Endothelial cell of umbilical vein (primary cell): ENCODE measurements around the gene COL6A3. TPM values are rescaled to one million over a fixed set of nuclear protein-coding genes. Genes with fewer than 3 reads are reported as not detected.

Experiments
- BruUV-seq: library from RNA; stranded (reverse); fragments of 400-500 nt; replicated peaks from 2 replicates; lab custom pipeline; 2021; lab: Mats Ljungman, UMichigan
- CTCF ChIA-PET: fragments of 300-600, 350-600 bp; sonication (Branson Sonifier 250); formaldehyde crosslinking; loops from one replicate; lab custom pipeline; 2021; ENCODE audit warnings: antibody characterized with exemption, inconsistent platforms; lab: Charles Lee
- POLR2A ChIA-PET: fragments of 300-600, 350-600 bp; sonication (Branson Sonifier 250); formaldehyde crosslinking; loops from one replicate; lab custom pipeline; 2021; ENCODE audit warnings: antibody characterized with exemption, inconsistent platforms; lab: Charles Lee
- DNase-seq: peaks from one replicate; pipeline ENCODE4 v3.0.0-alpha.2; 2011; ENCODE audit warnings: low read depth, low spot score
- FAIRE-seq: peaks from 2 replicates; lab custom pipeline; 2011; peaks lifted over from hg19 to GRCh38; lab: Jason Lieb, UNC
- H2AFZ ChIP-seq: 2 replicates; pipeline ENCODE4 v1.6.0; 2012; ENCODE audit warnings: low read depth, low read length, control low read depth, inconsistent platforms
- H3K27ac ChIP-seq: 2 replicates; pipeline ENCODE4 v1.5.1; 2011; ENCODE audit warnings: low read depth, mild to moderate bottlenecking, control low read depth, low read length, moderate library complexity; ENCODE audit not compliant: insufficient read depth
- H3K27me3 ChIP-seq, 2 experiments: 2 replicates each; pipeline versions ENCODE4 v1.6.0 to v1.6.1; 2011; ENCODE audit warnings: low read length in 2 of 2, mixed read lengths in 1 of 2; ENCODE audit not compliant: control insufficient read depth in 2 of 2, insufficient read depth in 2 of 2
- H3K36me3 ChIP-seq, 2 experiments: 2 replicates in 1 of 2; 3 replicates in 1 of 2; pipeline ENCODE4 v1.5.1; 2011; ENCODE audit warnings: low read length in 2 of 2, mild to moderate bottlenecking in 1 of 2, moderate library complexity in 1 of 2; ENCODE audit not compliant: control insufficient read depth in 2 of 2, insufficient read depth in 2 of 2; ENCODE audit errors: extremely low read depth in 1 of 2
- H3K4me1 ChIP-seq: 3 replicates; pipeline ENCODE4 v1.5.1; 2011; ENCODE audit warnings: mild to moderate bottlenecking, low read length; ENCODE audit not compliant: control insufficient read depth, insufficient read depth; ENCODE audit errors: extremely low read depth
- H3K4me2 ChIP-seq: 2 replicates; pipeline ENCODE4 v1.6.1; 2011; ENCODE audit warnings: low read length, control low read depth, mixed read lengths; ENCODE audit not compliant: insufficient read depth
- H3K4me3 ChIP-seq, 3 experiments: fragments of 200-600 bp in 1 of 3; sonication (generic), shearing (Covaris generic) in 1 of 3; replicated peaks in 1 of 3; 2 replicates each; pipeline ENCODE4 v1.5.1; 2011 to 2016; ENCODE audit warnings: control low read depth in 3 of 3, low read length in 3 of 3, mild to moderate bottlenecking in 2 of 3, inconsistent platforms in 1 of 3, low read depth in 1 of 3, moderate library complexity in 1 of 3; ENCODE audit not compliant: insufficient read depth in 1 of 3
- H3K79me2 ChIP-seq: 2 replicates; pipeline ENCODE4 v1.6.0; 2012; ENCODE audit warnings: low read length, inconsistent platforms; ENCODE audit not compliant: control insufficient read depth, insufficient read depth
- H3K9ac ChIP-seq: replicated peaks from 2 replicates; pipeline ENCODE3; 2011; ENCODE audit warnings: low read length, control low read depth; ENCODE audit not compliant: insufficient read depth; ENCODE audit errors: extremely low read depth
- H3K9me1 ChIP-seq: replicated peaks from 3 replicates; pipeline ENCODE4 v1.6.0; 2011; ENCODE audit warnings: mild to moderate bottlenecking, low read length; ENCODE audit not compliant: control insufficient read depth, insufficient read depth; ENCODE audit errors: extremely low read depth
- H3K9me3 ChIP-seq: replicated peaks from 2 replicates; pipeline ENCODE4 v1.5.1; 2012; ENCODE audit warnings: low read length, inconsistent platforms; ENCODE audit not compliant: control insufficient read depth, insufficient read depth
- H4K20me1 ChIP-seq: replicated peaks from 2 replicates; pipeline ENCODE3; 2011; ENCODE audit warnings: mild to moderate bottlenecking, low read length; ENCODE audit not compliant: control insufficient read depth, insufficient read depth; ENCODE audit errors: extremely low read depth
- CTCF ChIP-seq, 2 donors: IDR thresholded peaks; 1 replicate in 1 of 2; 2 replicates in 1 of 2; pipeline ENCODE4 v1.5.1; 2011; ENCODE audit warnings: low read length in 2 of 2, mild to moderate bottlenecking in 2 of 2, moderate library complexity in 2 of 2, control low read depth in 1 of 2, inconsistent platforms in 1 of 2, low read depth in 1 of 2; ENCODE audit not compliant: insufficient read depth in 1 of 2; ENCODE audit errors: extremely low read depth in 1 of 2
- EZH2 ChIP-seq: IDR thresholded peaks from 2 replicates; pipeline ENCODE4 v1.6.1; 2012; ENCODE audit warnings: borderline replicate concordance, low read depth, mild to moderate bottlenecking, moderate library complexity, low read length, inconsistent platforms; ENCODE audit not compliant: severe bottlenecking
- FOS ChIP-seq: IDR thresholded peaks from 2 replicates; pipeline ENCODE4 v1.6.1; 2011; ENCODE audit warnings: mild to moderate bottlenecking, low read length, moderate library complexity, borderline replicate concordance; ENCODE audit not compliant: insufficient read depth
- GATA2 ChIP-seq: IDR thresholded peaks from 2 replicates; pipeline ENCODE4 v1.7.0; 2011; ENCODE audit warnings: low read depth, mild to moderate bottlenecking, moderate library complexity, mixed read lengths, low read length; ENCODE audit not compliant: insufficient read length, insufficient read depth
- JUN ChIP-seq: IDR thresholded peaks from 2 replicates; pipeline ENCODE4 v1.6.1; 2011; ENCODE audit warnings: borderline replicate concordance, low read depth; ENCODE audit not compliant: insufficient read length, insufficient read depth
- MAX ChIP-seq: IDR thresholded peaks from 2 replicates; pipeline ENCODE4 v1.6.1; 2011; ENCODE audit not compliant: insufficient read depth, insufficient read length
- MYC ChIP-seq: IDR thresholded peaks from one replicate; pipeline ENCODE4 v1.6.1; 2011; ENCODE audit warnings: mild to moderate bottlenecking, low read depth, low read length
- POLR2A ChIP-seq: IDR thresholded peaks from 2 replicates; pipeline ENCODE4 v1.6.1; 2012; ENCODE audit warnings: low read depth, mild to moderate bottlenecking, control low read depth, low read length
- POLR2AphosphoS5 ChIP-seq: IDR thresholded peaks from 2 replicates; pipeline ENCODE4 v1.6.1; 2012; ENCODE audit warnings: low read depth, mild to moderate bottlenecking, control low read depth, low read length, moderate library complexity; ENCODE audit not compliant: insufficient read depth
- dilution Hi-C: fragments of 300-500 bp; cut with MboI; formaldehyde crosslinking; loops from one replicate; pipeline ENCODE4 v1.15.0; 2019; ENCODE audit warnings: low sequenced_read_pairs; ENCODE audit not compliant: extremely low pct_ligation_motif_present
- intact Hi-C: fragments of 100-400 bp; cut with micrococcal nuclease; formaldehyde crosslinking; loops from one replicate; pipeline ENCODE4 v1.10.0; 2022
- polyA plus RNA-seq, 4 experiments: library from polyadenylated mRNA; depleted of rRNA in 3 of 4; stranded (reverse) in 3 of 4; unstranded in 1 of 4; fragments of >200 nt; gene quantifications; 2 replicates each; pipeline versions ENCODE4 v1.2.1 to v1.2.3, GENCODE V29; 2011 to 2012; ENCODE audit warnings: missing spikeins in 1 of 4
- total RNA-seq: library from RNA; stranded (reverse); gene quantifications from 2 replicates; pipeline ENCODE4 v1.2.3, GENCODE V29; 2021

The COL6A3 gene
- total and polyA plus RNA-seq, 2 donors (not counting 3 experiments of a cell fraction or from before 2014, with no cell fraction given) = 0.03 TPM; not detected in 1

GRCh38 chr2:237383991-237384671, 29.8 kb downstream of the COL6A3 start:
- H3K4me1 ChIP-seq = no peaks in the 10 kb centered on the region
- TF ChIP-seq POLR2AphosphoS5 (no peak), CTCF (IDR thresholded peaks at IDR 0.05; ENCODE audit: extremely low read depth in 1 of 2, insufficient read depth in 1 of 2, low read depth in 1 of 2, low read length in 2 of 2) (no peak), JUN (no peak), MAX (no peak), MYC (no peak), FOS (no peak), POLR2A (no peak), GATA2 (no peak), EZH2 (no peak)
- no peaks in the 10 kb centered on the region for H3K9me1 ChIP-seq
- ChIA-PET CTCF (interaction anchor here (0.6 to 0.9 kb wide), 3 partner anchors 37 to 1407 kb away, joined by 3 read pairs; no protein-coding TSS in a partner anchor), POLR2A (no interaction called here)
- no peaks in the 10 kb centered on the region for H4K20me1 ChIP-seq
- H3K79me2 ChIP-seq = no peaks in the 10 kb centered on the region
- peaks cover 2 to 3% of the 10 kb centered on the region in 2 experiments for H3K27me3 ChIP-seq
- no peaks in the 10 kb centered on the region for H3K36me3 ChIP-seq
- no peak for FAIRE-seq
- no peak overlapping the region for H3K9ac ChIP-seq
- no peak for DNase-seq
- dilution Hi-C loops = no loop called here
- H3K4me3 ChIP-seq = no peak overlapping the region
- no peak overlapping the region for H2AFZ ChIP-seq
- intact Hi-C loops = no loop called here
- H3K27ac ChIP-seq = no peak overlapping the region
- no TSS peak for BruUV-seq
- H3K4me2 ChIP-seq = no peak overlapping the region
- no peaks in the 10 kb centered on the region for H3K9me3 ChIP-seq
